SH-SY5Y (cell line): ENCODE measurements around the gene ROR1.

Experiments used
- GATA2 ChIP-seq: IDR thresholded peaks from 2 replicates; pipeline ENCODE4 v1.6.1; 2011; ENCODE audit warnings: mild to moderate bottlenecking, low read depth, low read length
- GATA3 ChIP-seq: IDR thresholded peaks from 2 replicates; pipeline ENCODE4 v1.6.1; 2011; ENCODE audit warnings: low read depth, mild to moderate bottlenecking, low read length, moderate library complexity

The ROR1 gene

GRCh38 chr1:63777965-63778880, 4.4 kb downstream of the ROR1 start:
- no peak for TF ChIP-seq GATA2
- TF ChIP-seq GATA3, result no peak

- TF ChIP-seq GATA3 (no peak), GATA2 (no peak)
Observed at GRCh38 chr1:63779338-63780211, 5.8 kb downstream of the ROR1 start.

GRCh38 chr1:63780565-63780964, 6.7 kb downstream of the ROR1 start:
- TF ChIP-seq GATA3, result no peak
- no peak for TF ChIP-seq GATA2

GRCh38 chr1:63782982-63783381, 9.2 kb downstream of the ROR1 start:
- TF ChIP-seq GATA2 (no peak), GATA3 (no peak)

- TF ChIP-seq GATA2, result no peak
- TF ChIP-seq GATA3, result no peak
Observed at GRCh38 chr1:63784083-63784482, 10.3 kb downstream of the ROR1 start.

- TF ChIP-seq GATA3 (no peak), GATA2 (no peak)
Observed at GRCh38 chr1:63784489-63785390, 10.9 kb downstream of the ROR1 start.

- no peak for TF ChIP-seq GATA3
- TF ChIP-seq GATA2, result no peak
Observed at GRCh38 chr1:63787875-63788274, 14.1 kb downstream of the ROR1 start.

GRCh38 chr1:63789856-63790605, 16.2 kb downstream of the ROR1 start:
- TF ChIP-seq GATA3 (no peak), GATA2 (no peak)

GRCh38 chr1:63790989-63791388, 17.2 kb downstream of the ROR1 start:
- TF ChIP-seq GATA3 (no peak), GATA2 (no peak)

GRCh38 chr1:63792152-63792551, 18.3 kb downstream of the ROR1 start:
- TF ChIP-seq GATA2, result no peak
- no peak for TF ChIP-seq GATA3

- no peak for TF ChIP-seq GATA2
Observed at GRCh38 chr1:63793741-63794240, 20.0 kb downstream of the ROR1 start.

- TF ChIP-seq GATA2 (no peak), GATA3 (no peak)
Observed at GRCh38 chr1:63794354-63794753, 20.5 kb downstream of the ROR1 start.

GRCh38 chr1:63794939-63795378, 21.1 kb downstream of the ROR1 start:
- TF ChIP-seq GATA2 (no peak), GATA3 (no peak)

GRCh38 chr1:63795455-63795854, 21.6 kb downstream of the ROR1 start:
- TF ChIP-seq GATA2 (no peak), GATA3 (no peak)
